ENCODE measurements around the gene ANKH.

The ANKH gene

GRCh38 chr5:14871214-14872069, at the start of gene ANKH:
ANKH (minus strand) TSS chr5:14871778; CDS start chr5:14871447, 331 bp downstream.
- TF ChIP-seq GATA3 (IDR thresholded peaks at IDR 0.05; ENCODE audit: low read depth, low read length) (no peak), GATA2 (IDR thresholded peaks at IDR 0.05; ENCODE audit: low read depth, low read length) (no peak)

- TF ChIP-seq GATA3 (IDR thresholded peaks at IDR 0.05; ENCODE audit: low read depth, low read length) (no peak), GATA2 (IDR thresholded peaks at IDR 0.05; ENCODE audit: low read depth, low read length) (no peak)
Observed at GRCh38 chr5:14920121-14920520, 48.5 kb upstream of the ANKH start.

- no peak for TF ChIP-seq GATA3 (IDR thresholded peaks at IDR 0.05; ENCODE audit: low read depth, low read length)
- TF ChIP-seq GATA2 (IDR thresholded peaks at IDR 0.05; ENCODE audit: low read depth, low read length) = peak; percentile 51
Observed at GRCh38 chr5:14917719-14918118, 46.1 kb upstream of the ANKH start.

- TF ChIP-seq GATA3 (IDR thresholded peaks at IDR 0.05; ENCODE audit: low read depth, low read length) (no peak), GATA2 (IDR thresholded peaks at IDR 0.05; ENCODE audit: low read depth, low read length) (no peak)
Observed at GRCh38 chr5:14915291-14915952, 43.8 kb upstream of the ANKH start.

- no peak for TF ChIP-seq GATA3 (IDR thresholded peaks at IDR 0.05; ENCODE audit: low read depth, low read length)
- no peak for TF ChIP-seq GATA2 (IDR thresholded peaks at IDR 0.05; ENCODE audit: low read depth, low read length)
Observed at GRCh38 chr5:14914623-14915260, 43.2 kb upstream of the ANKH start.

GRCh38 chr5:14914193-14914592, 42.6 kb upstream of the ANKH start:
- TF ChIP-seq GATA3 (IDR thresholded peaks at IDR 0.05; ENCODE audit: low read depth, low read length) (no peak), GATA2 (IDR thresholded peaks at IDR 0.05; ENCODE audit: low read depth, low read length) (no peak)

GRCh38 chr5:14913096-14913495, 41.5 kb upstream of the ANKH start:
- TF ChIP-seq GATA2 (IDR thresholded peaks at IDR 0.05; ENCODE audit: low read depth, low read length) (no peak), GATA3 (IDR thresholded peaks at IDR 0.05; ENCODE audit: low read depth, low read length) (no peak)

- no peak for TF ChIP-seq GATA2 (IDR thresholded peaks at IDR 0.05; ENCODE audit: low read depth, low read length)
- no peak for TF ChIP-seq GATA3 (IDR thresholded peaks at IDR 0.05; ENCODE audit: low read depth, low read length)
Observed at GRCh38 chr5:14912206-14912605, 40.6 kb upstream of the ANKH start.

- TF ChIP-seq GATA3 (IDR thresholded peaks at IDR 0.05; ENCODE audit: low read depth, low read length) (no peak), GATA2 (IDR thresholded peaks at IDR 0.05; ENCODE audit: low read depth, low read length) (no peak)
Observed at GRCh38 chr5:14909369-14909768, 37.8 kb upstream of the ANKH start.

- TF ChIP-seq GATA2 (IDR thresholded peaks at IDR 0.05; ENCODE audit: low read depth, low read length) (no peak), GATA3 (IDR thresholded peaks at IDR 0.05; ENCODE audit: low read depth, low read length) (no peak)
Observed at GRCh38 chr5:14908172-14908571, 36.6 kb upstream of the ANKH start.

GRCh38 chr5:14906628-14907027, 35.0 kb upstream of the ANKH start:
- TF ChIP-seq GATA2 (IDR thresholded peaks at IDR 0.05; ENCODE audit: low read depth, low read length) (no peak), GATA3 (IDR thresholded peaks at IDR 0.05; ENCODE audit: low read depth, low read length) (no peak)

GRCh38 chr5:14902826-14903560, 31.4 kb upstream of the ANKH start:
- TF ChIP-seq GATA3 (IDR thresholded peaks at IDR 0.05; ENCODE audit: low read depth, low read length) = no peak
- TF ChIP-seq GATA2 (IDR thresholded peaks at IDR 0.05; ENCODE audit: low read depth, low read length) = no peak

GRCh38 chr5:14901462-14902051, 30.0 kb upstream of the ANKH start:
- peak; percentile 96 for TF ChIP-seq GATA2 (IDR thresholded peaks at IDR 0.05; ENCODE audit: low read depth, low read length)
- TF ChIP-seq GATA3 (IDR thresholded peaks at IDR 0.05; ENCODE audit: low read depth, low read length) = peak; percentile 96
